H1 (cell line): ENCODE measurements around the gene FA2H. TPM values are rescaled to one million over a fixed set of nuclear protein-coding genes. Genes with fewer than 3 reads are reported as not detected.

ENCODE experiments used
- CTCF ChIA-PET: fragments of 300-600 bp; sonication (Branson Sonifier 250); formaldehyde crosslinking; loops from one replicate; lab custom pipeline; 2021; ENCODE audit not compliant: partially characterized antibody; lab: Charles Lee
- POLR2A ChIA-PET: fragments of 300-600 bp; sonication (Branson Sonifier 250); formaldehyde crosslinking; loops from one replicate; lab custom pipeline; 2021; ENCODE audit warnings: inconsistent platforms; ENCODE audit not compliant: partially characterized antibody; lab: Charles Lee
- DNase-seq, 2 experiments: peaks; one replicate each; pipeline versions ENCODE4 v3.0.0 to v3.0.0-alpha.2; 2010 to 2022; ENCODE audit warnings: low spot score in 2 of 2, low read depth in 1 of 2, mixed read lengths in 1 of 2
- FAIRE-seq: peaks from 2 replicates; lab custom pipeline; 2011; peaks lifted over from hg19 to GRCh38; lab: Jason Lieb, UNC
- H2AFZ ChIP-seq: 2 replicates; pipeline ENCODE4 v1.8.1; 2012; ENCODE audit warnings: low read length, inconsistent platforms
- H2AK5ac ChIP-seq: 2 replicates; pipeline ENCODE4 v1.6.1; 2013; ENCODE audit warnings: low read depth, low read length
- H2BK120ac ChIP-seq: replicated peaks from 2 replicates; pipeline ENCODE3; 2013; ENCODE audit warnings: low read depth, low read length, inconsistent platforms
- H2BK12ac ChIP-seq: 2 replicates; pipeline ENCODE4 v1.6.1; 2013; ENCODE audit warnings: low read depth, low read length
- H2BK15ac ChIP-seq: 2 replicates; pipeline ENCODE4 v1.6.1; 2013; ENCODE audit warnings: low read length
- H2BK20ac ChIP-seq: 2 replicates; pipeline ENCODE4 v1.6.1; 2013; ENCODE audit warnings: low read length
- H2BK5ac ChIP-seq: 2 replicates; pipeline ENCODE4 v1.6.1; 2013; ENCODE audit warnings: low read depth, low read length
- H3K14ac ChIP-seq: 2 replicates; pipeline ENCODE4 v1.6.1; 2013; ENCODE audit warnings: inconsistent platforms; ENCODE audit not compliant: insufficient read length
- H3K18ac ChIP-seq: 2 replicates; pipeline ENCODE4 v1.6.1; 2013; ENCODE audit warnings: low read length; ENCODE audit errors: extremely low read depth
- H3K23ac ChIP-seq: 2 replicates; pipeline ENCODE4 v1.6.1; 2013; ENCODE audit warnings: inconsistent platforms; ENCODE audit not compliant: insufficient read length
- H3K23me2 ChIP-seq: 2 replicates; pipeline ENCODE4 v1.6.1; 2013; ENCODE audit warnings: low read depth, low read length
- H3K27ac ChIP-seq: 2 replicates; pipeline ENCODE4 v1.6.1; 2011; ENCODE audit warnings: low read depth, low read length, inconsistent platforms
- H3K27me3 ChIP-seq, 4 experiments: replicated peaks in 1 of 4; 1 replicate in 1 of 4; 2 replicates in 3 of 4; pipeline versions ENCODE4 v1.6.1 to v1.8.1; 2011 to 2013; ENCODE audit warnings: low read length in 3 of 4, mild to moderate bottlenecking in 3 of 4, inconsistent platforms in 2 of 4, mixed read lengths in 2 of 4, moderate library complexity in 1 of 4; ENCODE audit not compliant: control insufficient read depth in 3 of 4, insufficient read depth in 3 of 4; ENCODE audit errors: extremely low read depth in 1 of 4
- H3K36me3 ChIP-seq, 4 experiments: 2 replicates each; pipeline versions ENCODE4 v1.6.1 to v1.8.1; 2011 to 2013; ENCODE audit warnings: mild to moderate bottlenecking in 4 of 4, low read length in 3 of 4, moderate library complexity in 2 of 4, control low read depth in 1 of 4, inconsistent platforms in 1 of 4; ENCODE audit not compliant: insufficient read depth in 4 of 4, control insufficient read depth in 2 of 4
- H3K4ac ChIP-seq: replicated peaks from 2 replicates; pipeline ENCODE3; 2013; ENCODE audit warnings: low read length, low read depth, mixed read lengths, inconsistent platforms; ENCODE audit not compliant: insufficient read length
- H3K4me1 ChIP-seq, 4 experiments: replicated peaks in 1 of 4; 1 replicate in 1 of 4; 2 replicates in 3 of 4; pipeline versions ENCODE4 v1.6.1 to v1.8.1; 2011 to 2013; ENCODE audit warnings: low read length in 3 of 4, inconsistent platforms in 2 of 4, mixed read lengths in 1 of 4; ENCODE audit not compliant: insufficient read depth in 4 of 4, control insufficient read depth in 3 of 4
- H3K4me2 ChIP-seq, 2 experiments: 2 replicates each; pipeline versions ENCODE4 v1.6.1 to v1.8.1; 2011 to 2013; ENCODE audit warnings: low read depth in 2 of 2, low read length in 2 of 2, control low read depth in 1 of 2, inconsistent platforms in 1 of 2, mild to moderate bottlenecking in 1 of 2; ENCODE audit not compliant: insufficient read depth in 1 of 2
- H3K4me3 ChIP-seq, 4 experiments: fragments of 200-600, 300-600 bp in 1 of 4; sonication (generic), shearing (Covaris generic), sonication (Bioruptor Twin) in 1 of 4; 2 replicates each; pipeline versions ENCODE4 v1.5.1 to v1.8.1; 2011 to 2016; ENCODE audit warnings: low read length in 4 of 4, low read depth in 3 of 4, control low read depth in 2 of 4, inconsistent platforms in 2 of 4, mild to moderate bottlenecking in 2 of 4, mixed read lengths in 1 of 4, moderate library complexity in 1 of 4; ENCODE audit not compliant: insufficient read depth in 2 of 4; ENCODE audit errors: extremely low read depth in 1 of 4
- H3K56ac ChIP-seq: replicated peaks from 2 replicates; pipeline ENCODE3; 2013; ENCODE audit warnings: low read depth, mild to moderate bottlenecking, mixed read lengths, low read length, inconsistent platforms; ENCODE audit not compliant: insufficient read length
- H3K79me1 ChIP-seq: 2 replicates; pipeline ENCODE4 v1.6.1; 2013; ENCODE audit warnings: low read depth, low read length, control low read depth
- H3K79me2 ChIP-seq, 2 experiments: 2 replicates each; pipeline versions ENCODE4 v1.6.1 to v1.8.1; 2012 to 2013; ENCODE audit warnings: low read length in 2 of 2, mild to moderate bottlenecking in 2 of 2, inconsistent platforms in 1 of 2; ENCODE audit not compliant: insufficient read depth in 2 of 2, control insufficient read depth in 1 of 2
- H3K9ac ChIP-seq, 4 experiments: replicated peaks in 1 of 4; 1 replicate in 1 of 4; 2 replicates in 3 of 4; pipeline versions ENCODE4 v1.6.1 to v1.8.1; 2011 to 2013; ENCODE audit warnings: low read depth in 3 of 4, low read length in 3 of 4, control low read depth in 2 of 4, mild to moderate bottlenecking in 2 of 4, moderate library complexity in 2 of 4, inconsistent platforms in 1 of 4; ENCODE audit errors: extremely low read depth in 1 of 4
- H3K9me3 ChIP-seq, 2 experiments: 2 replicates each; pipeline versions ENCODE4 v1.6.1 to v1.8.1; 2012 to 2013; ENCODE audit warnings: mild to moderate bottlenecking in 2 of 2, moderate library complexity in 2 of 2, control low read depth in 1 of 2, inconsistent platforms in 1 of 2, low read depth in 1 of 2, low read length in 1 of 2, mixed read lengths in 1 of 2; ENCODE audit not compliant: insufficient read depth in 2 of 2
- H4K20me1 ChIP-seq, 2 experiments: replicated peaks in 1 of 2; 2 replicates each; pipeline versions ENCODE3 to v1.8.1; 2011 to 2013; ENCODE audit warnings: inconsistent platforms in 2 of 2, low read length in 2 of 2, mild to moderate bottlenecking in 1 of 2; ENCODE audit not compliant: insufficient read depth in 2 of 2, control insufficient read depth in 1 of 2
- H4K5ac ChIP-seq: 2 replicates; pipeline ENCODE4 v1.6.1; 2013; ENCODE audit warnings: low read length, low read depth, mixed read lengths, inconsistent platforms; ENCODE audit not compliant: insufficient read length
- H4K8ac ChIP-seq: 2 replicates; pipeline ENCODE4 v1.8.0; 2013; ENCODE audit warnings: mild to moderate bottlenecking, moderate library complexity, low read length, inconsistent platforms; ENCODE audit not compliant: insufficient read depth; ENCODE audit errors: extremely low read depth
- H4K91ac ChIP-seq: replicated peaks from 2 replicates; pipeline ENCODE3; 2013; ENCODE audit warnings: low read length, mixed read lengths, inconsistent platforms; ENCODE audit not compliant: insufficient read length
- BRCA1 ChIP-seq: IDR thresholded peaks from 2 replicates; pipeline ENCODE4 v1.6.1; 2012; ENCODE audit warnings: low read depth, low read length, improper control_type of control experiment
- CEBPB ChIP-seq: IDR thresholded peaks from 2 replicates; pipeline ENCODE4 v1.6.1; 2012; ENCODE audit warnings: low read depth, low read length
- CHD1 ChIP-seq: IDR thresholded peaks from 2 replicates; pipeline ENCODE4 v1.6.1; 2012; ENCODE audit warnings: low read depth, low read length, improper control_type of control experiment
- CHD2 ChIP-seq: IDR thresholded peaks from 2 replicates; pipeline ENCODE4 v1.6.1; 2012; ENCODE audit warnings: low read length, improper control_type of control experiment
- E2F6 ChIP-seq: IDR thresholded peaks from 2 replicates; pipeline ENCODE4 v1.6.1; 2012; ENCODE audit warnings: inconsistent platforms
- EGR1 ChIP-seq: IDR thresholded peaks from 2 replicates; pipeline ENCODE4 v1.6.1; 2011; ENCODE audit warnings: low read depth, low read length, borderline replicate concordance
- GTF2F1 ChIP-seq: IDR thresholded peaks from 2 replicates; pipeline ENCODE4 v1.6.1; 2012; ENCODE audit warnings: low read depth, low read length, improper control_type of control experiment, borderline replicate concordance
- JUN ChIP-seq: IDR thresholded peaks from 2 replicates; pipeline ENCODE4 v1.6.1; 2011; ENCODE audit warnings: low read depth, mild to moderate bottlenecking, improper control_type of control experiment, low read length
- MAFK ChIP-seq: IDR thresholded peaks from 2 replicates; pipeline ENCODE4 v1.6.1; 2012; ENCODE audit warnings: low read depth, mild to moderate bottlenecking, improper control_type of control experiment, low read length
- NANOG ChIP-seq: IDR thresholded peaks from 2 replicates; pipeline ENCODE4 v1.6.1; 2011; ENCODE audit warnings: low read length, low read depth, mild to moderate bottlenecking, inconsistent platforms; ENCODE audit not compliant: insufficient read depth, poor library complexity, severe bottlenecking
- SUZ12 ChIP-seq: fragments of 200-600 bp; sonication (generic); IDR thresholded peaks from 2 replicates; pipeline ENCODE4 v1.6.1; 2012; ENCODE audit warnings: mild to moderate bottlenecking, inconsistent platforms, low read length, moderate library complexity, mixed read lengths
- WGBS, 2 experiments: shearing (Covaris generic) in 1 of 2; methylation state at CpG; one replicate each; pipeline versions ENCODE4 v1.1.6 to v1.1.7; 2013 to 2015; ENCODE audit warnings: low lambda C conversion rate in 2 of 2, mixed read lengths in 2 of 2, inconsistent platforms in 1 of 2, low coverage in 1 of 2, missing lambda C conversion rate in 1 of 2; ENCODE audit not compliant: insufficient replicate concordance in 2 of 2, insufficient coverage in 1 of 2, insufficient read length in 1 of 2; ENCODE audit errors: extremely low coverage in 1 of 2, missing lambda C conversion rate in 1 of 2; 5-methylcytosine and 5-hydroxymethylcytosine counted together
- polyA plus RNA-seq, 7 experiments: library from polyadenylated mRNA; depleted of rRNA in 3 of 7; stranded (reverse) in 5 of 7; unstranded in 2 of 7; fragments of >200 nt in 5 of 7; fragments of 200-250 nt in 2 of 7; gene quantifications; 1 replicate in 5 of 7; 2 replicates in 1 of 7; 4 replicates in 1 of 7; pipeline versions ENCODE4 v1.2.1 to v1.2.3, GENCODE V29; 2011 to 2013; ENCODE audit warnings: missing spikeins in 2 of 7, mixed read lengths in 2 of 7
- total RNA-seq: library from RNA; stranded (reverse); fragmentation: NEBNext Ultra II Directional; extraction: Animal tissue kit (Norgen Biotek cat#: 25700); gene quantifications from 2 replicates; pipeline ENCODE4 v1.2.1, GENCODE V29; 2021

Gene FA2H
- total and polyA plus RNA-seq, 2 of the 8 experiments (the other 6 are each of a cell fraction or from before 2014, with no cell fraction given): 2.1 to 2.5 TPM

- H3K79me2 ChIP-seq: peaks cover 9 to 48% of the 10 kb centered on the region in 2 experiments
- FAIRE-seq: peak; percentile 58
- no peak for TF ChIP-seq BRCA1
- no peak for TF ChIP-seq CEBPB
- TF ChIP-seq JUN: no peak
- TF ChIP-seq GTF2F1: no peak; the same call in 1 of the 2 replicates
- no peak for TF ChIP-seq NANOG
- TF ChIP-seq E2F6: peak; percentile 95
- TF ChIP-seq CHD2: peak; percentile 92
- TF ChIP-seq CHD1: no peak
- TF ChIP-seq SUZ12: no peak
- TF ChIP-seq EGR1: no peak
- TF ChIP-seq MAFK: no peak
Observed at GRCh38 chr16:74666425-74667254, 108.0 kb downstream of the FA2H start, which contains the start of gene RFWD3. Gene RFWD3 (minus strand): TSS chr16:74666877. CDS start chr16:74661449, 5,428 bp downstream.

More at GRCh38 chr16:74666425-74667254, 108.0 kb downstream of the FA2H start, which contains the start of gene RFWD3:
- Histone ChIP-seq H3K4me1 (peaks cover 0 to 3% (median 0%) of the 10 kb centered on the region in 4 experiments; a peak in 1 of 7 replicates), H3K18ac (peak within 1 kb of the TSS; percentile 93), H3K27ac (peak within 1 kb of the TSS; percentile 95), H3K23ac (no peak within 1 kb of the TSS), H2BK5ac (peak within 1 kb of the TSS; percentile 87), H3K79me1 (peaks cover 13% of the 10 kb centered on the region), H2BK15ac (no peak within 1 kb of the TSS), H2AK5ac (no peak within 1 kb of the TSS), H4K20me1 (peaks cover 11 to 16% of the 10 kb centered on the region in 2 experiments), H3K27me3 (no peaks in the 10 kb centered on the region), H3K36me3 (peaks cover 15 to 40% (median 27%) of the 10 kb centered on the region in 4 experiments), H2BK20ac (no peak within 1 kb of the TSS), H2AFZ (peak within 1 kb of the TSS; percentile 60), H3K4ac (peak within 1 kb of the TSS; percentile 84), H3K23me2 (peaks cover 5% of the 10 kb centered on the region; the same call in 1 of the 2 replicates), H3K9ac (peak within 1 kb of the TSS; percentile 96 to 98 (median 98)), H4K8ac (peak within 1 kb of the TSS; percentile 99), H2BK120ac (no peak within 1 kb of the TSS), H4K5ac (peak within 1 kb of the TSS; percentile 67), H3K4me2 (peak within 1 kb of the TSS; percentile 73 to 76), H2BK12ac (no peak within 1 kb of the TSS), H4K91ac (no peak within 1 kb of the TSS), H3K14ac (no peak within 1 kb of the TSS), H3K4me3 (peak within 1 kb of the TSS; percentile 77 to 93 (median 90)), H3K56ac (peak within 1 kb of the TSS; percentile 62), H3K9me3 (no peaks in the 10 kb centered on the region; a peak in 1 of 4 replicates)
- WGBS, 2 experiments: 1% methylated on average over 55 of the region's 63 CpGs; no CpG with 5 or more reads in 1 of the 2 experiments
- CTCF ChIA-PET: interaction anchor here (0.9 to 3.2 kb wide), 6 partner anchors 13 to 196 kb away, joined by 5 to 13 read pairs (median 6); partner anchors contain the start of gene MLKL
- DNase-seq: peak; percentile 93 to 96
- POLR2A ChIA-PET: interaction anchor here (0.6 to 6.5 kb wide), 20 partner anchors 11 to 369 kb away, joined by 3 to 37 read pairs (median 4); partner anchors contain the start of genes GLG1 and MLKL
